Activated CD8-positive, alpha-beta memory T cell treated with anti-CD3 and anti-CD28 coated beads, Interleukin-2, amount 50 U/mL, for 24 hours (primary cell): Measurements from ENCODE around the gene RAB27B.
"Not testable (repeated sequence)": the region's sequence is repeated elsewhere in the genome, so short reads cannot be mapped to it uniquely, and the experiment has no call there.

Experiments
- DNase-seq: peaks from one replicate; pipeline ENCODE4 v3.0.0-alpha.2; 2020; ENCODE audit errors: extremely low read depth

RAB27B gene

DNA sequence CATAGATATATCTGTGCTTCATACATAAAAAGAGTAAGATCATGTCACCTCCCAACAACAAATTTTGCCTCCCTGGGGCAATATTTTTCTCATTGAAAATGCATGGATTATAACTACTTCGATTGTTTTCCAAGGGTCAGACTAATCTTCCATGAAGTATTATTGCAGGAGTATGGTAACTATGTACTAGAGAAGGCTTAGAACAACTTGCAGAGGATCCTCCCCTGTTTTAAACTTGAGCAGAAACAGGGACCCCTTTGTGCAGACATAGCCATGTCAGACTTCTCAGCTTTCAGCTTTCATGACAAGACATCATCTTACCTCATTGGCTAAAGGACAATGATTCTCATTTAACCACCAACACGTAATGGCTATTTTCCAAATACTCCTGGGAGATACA is 13.2 kb upstream of the RAB27B start:
- no peak for DNase-seq

DNA sequence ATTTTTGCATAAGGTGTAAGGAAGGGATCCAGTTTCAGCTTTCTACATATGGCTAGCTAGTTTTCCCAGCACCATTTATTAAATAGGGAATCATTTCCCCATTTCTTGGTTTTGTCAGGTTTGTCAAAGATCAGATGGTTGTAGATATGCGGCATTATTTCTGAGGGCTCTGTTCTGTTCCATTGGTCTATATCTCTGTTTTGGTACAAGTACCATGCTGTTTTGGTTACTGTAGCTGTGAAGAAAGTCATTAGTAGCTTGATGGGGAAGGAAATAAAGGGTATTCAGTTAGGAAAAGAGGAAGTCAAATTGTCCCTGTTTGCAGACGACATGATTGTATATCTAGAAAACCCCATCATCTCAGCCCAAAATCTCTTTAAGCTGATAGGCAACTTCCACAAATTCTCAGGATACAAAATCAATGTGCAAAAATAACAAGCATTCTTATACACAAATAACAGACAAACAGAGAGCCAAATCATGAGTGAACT is 7.4 kb upstream of the RAB27B start:
- not testable (repeated sequence) for DNase-seq

DNA sequence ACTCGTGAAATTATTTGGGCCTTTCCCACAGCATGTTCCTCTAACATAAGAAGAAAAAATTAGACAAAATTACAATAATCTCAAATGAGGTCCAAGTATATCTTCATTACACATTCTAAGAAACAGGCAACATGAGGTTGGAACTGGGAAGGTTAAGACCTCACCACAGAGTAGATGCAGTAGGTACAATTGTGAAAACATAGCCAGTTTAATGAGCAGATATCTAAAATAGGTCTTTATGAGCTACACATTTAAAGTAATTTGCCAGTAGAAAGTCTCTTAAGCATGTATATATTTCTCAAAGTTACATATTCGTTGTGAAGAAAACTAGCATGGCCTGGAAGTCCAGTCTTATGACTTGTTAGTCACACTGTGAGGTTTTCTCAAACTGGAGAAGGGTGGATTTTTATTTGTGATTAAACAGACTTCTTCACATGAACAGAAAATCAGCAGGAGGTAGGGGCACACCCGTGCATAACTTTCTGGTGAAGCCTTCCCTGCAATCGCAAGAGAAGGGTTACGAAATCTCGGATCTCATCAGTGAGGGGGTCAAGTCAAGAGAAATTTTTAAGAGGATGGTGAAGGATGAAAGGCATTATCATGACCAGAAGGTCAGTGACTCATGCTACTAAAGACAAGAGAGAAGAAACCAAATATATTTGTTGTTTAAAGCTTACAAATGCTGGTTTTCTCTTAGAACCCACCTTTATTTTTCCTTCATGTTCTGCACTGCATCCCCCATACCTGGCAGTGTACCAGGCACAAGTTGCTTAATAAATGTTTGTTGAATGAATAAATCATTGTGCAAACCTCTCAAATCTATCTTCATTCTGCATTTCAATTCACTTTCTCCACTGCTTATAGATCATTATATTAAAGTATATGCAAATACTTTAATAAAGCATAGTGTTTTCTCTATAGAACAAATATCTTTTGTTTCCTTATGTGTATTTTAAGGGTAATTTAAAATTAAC is 5.1 kb upstream of the RAB27B start:
- no peak for DNase-seq

DNA sequence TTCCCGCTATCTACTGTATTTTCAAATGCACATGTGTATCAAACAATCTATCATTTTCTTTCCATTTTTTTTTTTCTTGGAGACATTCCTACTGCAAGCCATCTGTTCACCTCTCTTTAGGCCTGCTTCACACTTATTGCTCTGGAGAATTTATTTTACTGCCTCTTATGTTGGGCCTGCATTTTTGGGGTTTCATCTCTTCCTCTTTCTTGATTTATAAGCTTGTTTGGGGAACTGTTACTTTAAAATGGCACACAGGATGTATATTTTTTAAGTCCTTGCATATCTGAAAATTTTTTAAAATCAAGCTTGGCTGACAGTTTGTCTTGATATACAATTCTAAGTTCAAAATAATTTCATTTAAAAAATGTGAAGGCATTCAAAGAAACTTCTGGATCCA is 3.5 kb upstream of the RAB27B start:
- DNase-seq, result no peak

DNA sequence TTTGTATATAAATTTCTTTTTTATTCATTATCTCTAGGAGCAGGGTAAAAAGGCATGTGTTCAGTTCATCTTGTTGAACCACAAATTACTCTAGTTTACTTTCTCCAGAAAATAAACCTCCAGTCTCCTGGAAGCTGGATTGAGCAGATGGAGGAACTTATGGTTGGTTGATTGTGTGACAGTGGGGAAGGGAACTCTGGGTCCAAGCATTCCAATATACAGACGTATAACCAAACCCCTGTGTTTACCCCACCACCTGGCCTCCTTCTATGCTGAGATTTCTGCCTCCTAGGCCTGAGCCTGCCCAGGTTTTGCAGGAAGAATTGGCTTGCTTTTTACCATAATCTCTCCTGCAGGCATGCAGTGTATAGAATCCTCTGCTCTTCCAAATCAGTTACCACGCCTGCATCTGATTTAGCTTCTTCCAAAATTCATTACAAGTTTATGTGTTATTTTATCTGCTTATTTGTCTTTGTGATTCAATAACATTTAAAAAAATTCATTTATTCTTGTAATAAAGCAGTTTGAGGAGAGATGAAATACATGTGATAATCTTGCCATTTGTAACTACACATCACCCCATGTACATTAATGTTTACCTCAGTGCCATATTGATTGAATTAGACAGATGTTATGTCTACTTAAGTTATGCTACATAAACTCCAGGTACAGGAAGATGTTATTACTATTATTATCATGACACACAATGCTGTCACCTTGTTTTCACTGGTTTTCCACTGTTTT is 2.5 kb upstream of the RAB27B start:
- no peak for DNase-seq

DNA sequence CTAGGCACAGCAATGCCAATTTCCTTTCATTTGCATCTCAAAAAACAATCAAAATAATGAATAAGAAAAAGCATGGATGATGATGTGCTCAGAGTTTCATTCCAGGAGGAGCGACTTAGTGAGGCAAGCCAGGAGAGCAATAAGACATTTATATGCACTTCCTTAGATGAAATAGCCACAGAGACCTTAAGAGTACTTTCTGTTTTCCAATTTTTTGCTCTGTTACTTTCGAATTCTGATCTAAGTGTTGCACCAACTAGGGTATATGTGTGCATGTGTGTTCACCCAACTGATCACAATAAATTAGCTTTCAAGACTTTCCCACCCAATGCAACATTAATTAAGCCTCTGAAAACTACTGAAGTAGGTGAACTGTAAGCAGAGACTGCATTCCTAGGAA is 709 bp downstream of the RAB27B start:
- DNase-seq, result no peak

DNA sequence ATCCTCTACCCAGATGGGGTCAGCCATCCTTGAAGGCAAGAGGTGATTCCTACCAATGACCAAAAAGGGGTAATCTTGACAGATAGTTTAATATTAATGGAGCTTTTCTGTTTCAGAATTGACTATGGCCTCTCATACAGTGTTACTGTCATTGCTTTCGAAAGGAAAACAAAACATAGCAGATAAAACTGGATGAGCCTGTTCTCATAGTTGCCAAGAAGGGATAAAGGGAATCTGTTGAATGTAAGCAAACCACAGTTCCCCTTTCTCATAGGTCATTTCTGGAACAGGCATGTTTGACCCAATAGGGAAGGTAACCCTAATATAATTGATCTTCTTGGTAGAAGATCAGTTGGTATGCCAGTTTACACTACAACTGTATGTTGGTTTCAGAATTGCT is 1.6 kb downstream of the RAB27B start:
- no peak for DNase-seq

DNA sequence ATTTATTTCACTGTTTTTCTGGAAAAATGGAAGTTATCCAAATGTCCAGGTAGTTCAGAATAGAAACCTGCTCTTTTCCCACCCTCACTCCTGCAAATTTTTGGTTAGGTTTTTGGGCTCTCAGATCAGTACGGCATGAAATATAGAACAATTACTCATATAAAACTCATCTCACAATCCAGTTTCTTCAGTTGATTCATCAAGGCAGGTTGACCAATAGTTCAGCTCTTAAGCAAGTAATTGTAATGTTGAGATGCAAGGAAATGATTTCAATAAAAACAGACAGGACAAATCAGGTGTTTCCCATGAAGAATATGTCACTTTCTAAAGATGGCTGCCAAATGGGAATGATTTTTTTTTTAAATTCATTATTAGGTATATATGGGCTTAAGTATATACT is 2.0 kb downstream of the RAB27B start:
- DNase-seq, result no peak

DNA sequence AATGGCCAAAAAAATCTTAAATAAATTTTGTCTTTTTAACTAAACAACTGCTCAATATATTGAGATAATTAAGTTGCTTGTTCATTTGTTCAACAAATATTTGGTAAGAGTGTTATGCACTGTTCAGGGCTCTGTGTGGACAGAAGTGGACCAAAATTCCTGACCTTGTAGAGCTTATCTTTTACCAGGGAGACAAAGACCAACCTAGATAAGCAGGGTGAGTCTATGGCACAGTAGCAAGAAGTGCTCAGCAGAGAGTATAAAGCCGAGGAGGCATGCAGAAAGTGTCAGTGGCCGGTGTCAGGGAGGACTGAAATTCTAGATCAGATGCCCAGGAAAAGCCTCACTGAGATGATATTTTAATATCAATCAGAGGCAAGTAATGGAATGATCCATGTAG is 2.6 kb downstream of the RAB27B start:
- DNase-seq, result no peak

DNA sequence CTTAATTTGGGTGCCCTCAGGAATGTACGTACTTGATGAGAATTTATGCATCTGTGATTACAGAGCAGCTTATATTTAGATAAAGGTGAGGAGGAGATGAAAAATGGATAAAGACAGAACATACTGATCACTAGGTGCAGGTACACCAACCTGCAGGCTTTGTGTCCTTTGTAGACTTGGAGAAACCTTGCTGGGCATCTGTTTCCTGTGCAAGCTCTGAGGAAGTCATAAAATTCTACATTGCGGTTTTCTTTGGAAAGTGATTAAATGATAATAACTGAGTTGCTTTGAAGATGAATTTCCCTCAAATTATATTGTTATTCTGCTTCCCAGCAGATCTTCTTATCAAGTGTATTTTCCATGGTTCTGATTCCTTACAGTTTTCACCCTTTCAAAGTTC is 7.7 kb downstream of the RAB27B start:
- DNase-seq, result no peak

DNA sequence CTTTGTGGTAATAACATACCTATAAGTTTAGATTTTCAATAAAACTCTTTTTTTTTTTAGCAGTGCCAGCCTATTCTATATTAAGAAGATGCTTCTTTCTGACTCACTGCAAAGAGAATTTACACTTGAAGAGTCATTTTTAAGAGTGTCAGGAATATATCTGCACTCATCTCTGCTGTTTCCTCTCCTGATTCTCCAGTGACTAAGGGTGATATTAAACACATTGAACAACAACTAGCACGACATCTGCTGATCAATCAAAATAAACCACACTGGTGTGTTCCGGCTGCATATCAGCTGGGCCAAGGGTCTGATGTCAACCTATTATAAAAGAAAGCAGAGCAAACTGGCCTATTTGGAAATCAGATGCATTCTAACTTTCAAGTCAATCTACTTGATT is 15.0 kb downstream of the RAB27B start:
- no peak for DNase-seq

DNA sequence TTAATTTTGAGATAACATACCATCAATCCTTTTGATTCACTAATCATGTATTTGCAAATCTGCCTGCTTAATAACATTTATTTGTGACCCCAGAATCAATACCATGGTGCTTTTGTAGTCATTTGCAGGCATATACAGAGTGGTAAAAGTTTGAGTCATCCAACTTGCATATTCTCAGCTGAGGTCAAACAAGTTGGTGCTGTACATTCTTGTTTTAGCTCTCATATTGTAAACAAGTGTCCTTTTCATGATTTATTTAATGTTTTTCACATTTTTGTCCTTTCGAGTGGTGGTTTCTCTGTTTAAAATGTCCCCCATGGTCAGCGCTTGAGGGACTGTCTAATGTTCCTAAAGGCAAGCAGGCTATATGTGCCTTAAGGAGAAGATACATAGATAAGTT is 17.5 kb downstream of the RAB27B start:
- DNase-seq, result no peak

DNA sequence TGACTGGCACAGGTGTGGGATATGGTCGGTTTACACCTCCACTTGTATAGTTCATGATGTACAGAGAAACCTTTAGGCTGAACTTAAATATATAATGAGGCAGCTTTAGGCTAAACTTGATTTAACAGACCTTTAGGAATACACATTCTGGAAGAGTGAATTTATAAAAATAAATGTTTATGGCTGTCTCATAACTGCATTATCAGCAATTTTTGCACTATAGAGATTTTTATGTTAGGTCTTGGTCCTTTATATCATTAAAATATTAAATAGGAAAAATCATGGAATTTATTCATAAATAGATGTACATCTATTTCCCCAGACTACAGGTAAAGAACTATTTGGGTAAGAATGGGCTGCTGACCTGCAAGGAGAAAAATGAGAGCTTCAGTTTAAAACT is 19.8 kb downstream of the RAB27B start:
- DNase-seq, result no peak

DNA sequence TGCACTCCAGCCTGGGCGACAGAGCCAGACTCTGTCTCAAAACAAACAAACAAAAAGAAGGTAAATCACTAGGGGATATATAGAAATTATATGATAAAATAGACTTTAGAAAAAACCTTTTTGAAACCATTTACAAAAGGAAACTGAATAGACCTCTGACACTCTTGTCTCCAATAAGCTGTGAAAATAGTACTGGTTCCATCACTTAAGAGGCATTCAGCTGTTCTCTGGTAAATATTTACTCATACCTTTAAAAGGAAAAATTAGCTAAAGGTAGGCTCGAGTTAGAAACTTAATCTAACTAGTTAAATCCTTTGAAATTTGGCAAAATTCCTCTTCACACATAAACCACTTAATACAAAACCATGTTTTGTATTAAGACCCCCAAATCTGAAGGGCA is 21.4 kb downstream of the RAB27B start:
- no peak for DNase-seq

DNA sequence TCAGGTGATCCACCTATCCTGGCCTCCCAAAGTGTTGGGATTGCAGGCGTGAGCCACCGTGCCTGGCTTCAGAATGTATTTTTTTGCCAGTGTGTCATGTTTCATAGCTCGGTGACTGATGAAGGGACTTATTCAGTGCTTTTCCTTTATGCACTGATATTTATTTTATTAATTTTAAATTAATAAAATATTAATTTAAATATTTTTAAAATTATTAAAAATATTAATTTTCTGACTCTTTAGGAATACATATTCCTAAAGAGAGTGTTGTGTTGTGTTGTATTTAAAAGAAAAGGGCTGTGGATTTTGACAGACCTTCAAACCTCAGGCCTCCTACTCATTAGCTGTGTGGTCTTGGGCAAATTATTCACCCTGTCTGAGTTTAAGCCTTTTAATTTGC is 22.3 kb downstream of the RAB27B start:
- DNase-seq, result no peak

DNA sequence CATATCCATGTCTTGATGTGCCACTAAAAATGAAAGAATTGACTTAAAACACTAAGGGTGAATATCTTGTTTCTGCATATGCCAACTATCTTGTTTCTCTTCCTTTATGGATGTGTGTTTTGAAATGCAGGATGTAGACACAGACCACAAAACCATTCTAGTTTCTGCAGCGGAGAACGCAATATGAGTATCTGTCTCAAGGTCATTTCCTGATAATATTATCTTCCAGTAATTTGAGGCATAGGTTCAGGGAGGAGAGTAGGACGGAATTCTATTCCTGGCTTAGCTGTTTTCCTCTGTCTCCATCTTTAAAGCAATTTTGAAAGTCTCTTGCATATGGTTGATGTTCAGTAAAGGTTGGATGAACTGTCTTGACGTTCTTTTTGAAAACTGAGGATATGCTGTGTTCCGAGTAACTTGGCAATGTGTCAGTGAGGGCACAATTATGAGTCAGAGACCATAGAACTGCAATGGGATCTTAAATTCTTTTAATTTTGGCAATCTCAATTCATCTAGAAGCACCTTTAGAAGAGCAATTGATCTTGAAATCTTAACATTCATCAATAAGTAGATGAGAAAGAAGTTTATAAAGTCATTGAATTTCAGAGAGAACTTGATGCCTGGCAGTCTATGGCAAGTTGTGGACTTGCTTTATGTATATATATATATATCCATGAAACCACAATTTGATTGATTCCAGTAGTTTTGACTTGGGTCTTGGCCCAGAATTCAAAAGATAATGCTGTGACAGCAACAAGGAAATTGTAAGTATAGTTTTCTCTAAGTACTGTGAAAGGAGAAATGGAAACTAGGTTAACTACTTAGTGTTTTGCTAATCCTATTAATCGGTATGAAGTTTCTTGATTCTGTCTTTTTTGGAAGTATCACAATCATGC is 24.8 kb downstream of the RAB27B start:
- DNase-seq, result no peak

DNA sequence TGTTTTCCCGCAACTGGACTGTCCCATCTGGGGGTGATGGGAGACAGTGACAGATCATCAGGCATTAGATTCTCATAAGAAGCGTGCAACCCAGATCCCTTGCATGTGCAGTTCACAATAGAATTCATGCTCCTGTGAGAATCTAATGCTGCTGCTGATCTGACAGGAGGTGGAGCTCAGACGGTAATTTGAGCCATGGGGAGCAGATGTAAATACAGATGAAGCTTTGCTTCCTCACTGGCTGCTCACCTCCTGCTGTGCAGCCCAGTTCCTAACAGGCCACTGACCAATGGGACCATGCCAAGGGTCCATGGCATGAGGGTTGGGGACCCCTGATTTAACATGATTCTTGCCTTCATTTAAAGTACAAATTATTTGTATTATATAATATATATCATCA is 26.8 kb downstream of the RAB27B start:
- DNase-seq, result not testable (repeated sequence)

DNA sequence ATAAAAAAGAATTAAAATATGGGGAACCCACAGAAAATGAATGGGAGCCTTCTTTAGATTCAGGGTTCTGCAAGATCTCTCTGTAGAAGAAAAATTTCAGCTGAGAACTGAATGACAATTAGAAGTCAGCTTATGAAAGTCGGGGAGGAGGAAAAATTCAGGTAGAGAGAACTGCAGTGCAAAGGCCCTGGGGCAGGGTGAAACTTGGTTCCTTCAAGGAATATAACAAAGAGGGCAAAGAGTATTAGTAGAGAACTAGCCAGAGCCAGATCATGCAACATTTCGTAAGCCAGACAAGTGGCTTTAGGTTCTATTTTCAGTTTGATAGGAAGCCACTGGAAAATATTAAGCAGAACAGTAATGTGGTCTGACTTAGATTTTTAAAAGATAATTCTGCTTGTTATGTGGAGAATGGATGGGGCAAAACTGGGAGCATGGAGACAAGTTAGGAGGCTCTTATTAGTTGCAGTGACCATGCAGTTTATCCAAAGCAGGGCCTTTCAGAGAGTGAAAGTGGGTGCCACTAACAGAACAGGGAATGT is 27.9 kb downstream of the RAB27B start:
- DNase-seq, result no peak

DNA sequence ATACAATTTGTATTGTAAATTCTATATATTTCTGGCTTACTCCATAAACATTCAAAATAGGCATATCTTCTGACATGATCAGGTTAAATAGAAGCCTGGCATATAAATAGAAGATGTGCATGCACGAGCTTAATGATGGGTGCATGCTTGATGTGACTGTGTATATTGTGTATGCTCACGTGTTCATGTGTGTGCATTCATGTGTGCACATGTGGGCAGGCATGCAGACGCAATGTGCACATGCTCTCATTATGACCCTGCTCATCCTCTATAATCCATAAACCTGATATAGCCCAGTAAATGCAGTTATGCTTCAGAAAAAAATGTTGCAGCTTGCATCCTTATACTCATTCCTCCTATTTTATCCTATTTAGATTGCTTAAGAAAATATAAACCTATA is 29.2 kb downstream of the RAB27B start:
- DNase-seq, result no peak

DNA sequence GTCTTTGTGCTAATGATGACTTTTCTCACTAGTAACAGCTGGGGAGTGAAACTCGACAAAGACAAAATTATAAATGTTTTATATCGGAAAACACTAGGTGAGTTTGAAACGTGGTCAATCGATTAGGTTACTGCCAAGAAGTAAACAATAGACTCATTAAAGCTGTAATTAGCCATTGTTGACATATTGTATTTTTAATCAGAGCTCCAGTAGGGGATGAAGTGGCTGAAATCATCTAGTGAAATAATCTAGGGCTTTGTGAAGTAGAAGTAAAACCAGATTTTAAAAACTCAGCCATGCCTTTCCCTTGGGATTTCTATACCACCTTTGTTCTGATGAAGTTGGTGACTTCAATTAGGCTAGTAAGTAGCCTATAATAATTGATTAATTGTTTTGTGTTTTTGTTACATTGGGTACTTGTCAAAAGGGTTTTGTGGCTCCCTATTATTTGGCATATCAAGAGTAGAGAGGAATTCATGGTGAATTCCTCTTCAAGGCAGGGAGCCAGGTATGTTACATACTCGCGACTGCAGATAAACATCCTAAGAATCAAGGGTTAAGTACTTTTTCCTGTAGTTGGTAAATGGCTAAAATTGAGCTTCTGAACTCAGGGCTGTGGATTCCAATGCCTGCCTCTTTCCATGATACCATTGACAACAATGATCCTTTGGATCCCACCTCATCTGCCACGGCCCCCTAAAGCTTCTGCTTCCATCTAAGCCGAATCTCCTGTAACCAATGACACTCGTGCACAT is 31.6 kb downstream of the RAB27B start:
- no peak for DNase-seq

DNA sequence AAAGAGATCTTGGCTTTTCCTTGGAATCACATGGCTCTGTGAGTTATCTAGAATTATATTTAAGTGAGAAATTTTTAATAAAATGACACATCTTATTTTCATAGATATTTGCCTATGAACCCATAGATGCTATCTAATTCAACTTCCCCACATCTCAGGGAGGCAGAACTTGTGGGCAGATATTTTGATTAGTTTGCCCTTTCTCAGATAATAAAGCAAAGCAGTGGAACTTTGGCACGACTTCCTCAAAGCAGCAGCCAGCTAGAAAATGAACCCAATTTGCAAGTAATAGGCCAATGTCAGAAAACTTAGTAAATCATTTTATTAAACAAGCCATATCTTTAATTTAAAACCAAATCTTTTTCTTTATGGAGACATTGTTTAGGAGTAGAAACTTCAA is 32.7 kb downstream of the RAB27B start:
- no peak for DNase-seq
